D721Med (cell line): ENCODE measurements around the gene NFILZ.

Experiments used
- DNase-seq: peaks from one replicate; pipeline ENCODE4 v3.0.0; 2011; ENCODE audit warnings: low spot score; ENCODE audit not compliant: insufficient read length
- FAIRE-seq: peaks from 2 replicates; lab custom pipeline; 2011; peaks lifted over from hg19 to GRCh38; lab: Jason Lieb, UNC
- TF ChIP-seq, protein P1 (sequence below): IDR thresholded peaks from 2 replicates; pipeline ENCODE4 v1.5.1; 2012; ENCODE audit warnings: mild to moderate bottlenecking, control low read depth; ENCODE audit not compliant: insufficient read depth; ENCODE audit errors: missing control alignments

The NFILZ gene

GRCh38 chr19:8642561-8642960, 12.1 kb downstream of the NFILZ start:
- FAIRE-seq (no peak), DNase-seq (no peak)
- TF ChIP-seq, protein P1, sequence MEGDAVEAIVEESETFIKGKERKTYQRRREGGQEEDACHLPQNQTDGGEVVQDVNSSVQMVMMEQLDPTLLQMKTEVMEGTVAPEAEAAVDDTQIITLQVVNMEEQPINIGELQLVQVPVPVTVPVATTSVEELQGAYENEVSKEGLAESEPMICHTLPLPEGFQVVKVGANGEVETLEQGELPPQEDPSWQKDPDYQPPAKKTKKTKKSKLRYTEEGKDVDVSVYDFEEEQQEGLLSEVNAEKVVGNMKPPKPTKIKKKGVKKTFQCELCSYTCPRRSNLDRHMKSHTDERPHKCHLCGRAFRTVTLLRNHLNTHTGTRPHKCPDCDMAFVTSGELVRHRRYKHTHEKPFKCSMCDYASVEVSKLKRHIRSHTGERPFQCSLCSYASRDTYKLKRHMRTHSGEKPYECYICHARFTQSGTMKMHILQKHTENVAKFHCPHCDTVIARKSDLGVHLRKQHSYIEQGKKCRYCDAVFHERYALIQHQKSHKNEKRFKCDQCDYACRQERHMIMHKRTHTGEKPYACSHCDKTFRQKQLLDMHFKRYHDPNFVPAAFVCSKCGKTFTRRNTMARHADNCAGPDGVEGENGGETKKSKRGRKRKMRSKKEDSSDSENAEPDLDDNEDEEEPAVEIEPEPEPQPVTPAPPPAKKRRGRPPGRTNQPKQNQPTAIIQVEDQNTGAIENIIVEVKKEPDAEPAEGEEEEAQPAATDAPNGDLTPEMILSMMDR: no peak

- no peak for FAIRE-seq
- TF ChIP-seq, protein P1: no peak
- DNase-seq: no peak
These were observed 13.6 kb downstream of the NFILZ start for GRCh38 chr19:8643860-8644653.

- DNase-seq (no peak), FAIRE-seq (no peak)
- TF ChIP-seq, protein P1: no peak
These were observed 17.8 kb downstream of the NFILZ start for GRCh38 chr19:8648240-8648639.

- FAIRE-seq (no peak), DNase-seq (peak; percentile 56)
- TF ChIP-seq, protein P1: peak; percentile 83
These were observed 24.3 kb downstream of the NFILZ start for GRCh38 chr19:8654591-8655339.

DNA sequence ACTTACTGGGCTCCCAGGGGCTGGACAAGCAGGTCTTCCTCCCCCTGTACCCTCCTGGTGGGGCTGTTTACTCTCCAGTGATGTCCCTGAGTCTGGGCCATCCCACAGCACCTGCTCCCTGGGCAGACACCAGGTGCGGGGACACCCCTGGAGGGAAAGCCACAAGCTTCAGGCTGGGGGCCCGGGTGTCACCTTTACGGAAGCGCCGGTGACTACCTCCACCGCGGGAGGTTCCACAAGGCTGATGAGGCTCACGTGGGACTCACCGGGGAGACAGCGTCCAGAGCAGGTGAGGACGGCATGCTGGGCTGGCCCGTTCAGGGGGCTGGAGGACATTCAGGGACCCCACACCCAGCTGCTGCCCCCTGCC, 24.9 kb downstream of the NFILZ start:
- TF ChIP-seq, protein P1: no peak
- FAIRE-seq (no peak), DNase-seq (no peak)

- TF ChIP-seq, protein P1: no peak
- DNase-seq (no peak), FAIRE-seq (no peak)
These were observed 27.4 kb downstream of the NFILZ start for GRCh38 chr19:8657869-8658268.

- FAIRE-seq: no peak
- no peak for DNase-seq
- TF ChIP-seq, protein P1: no peak
These were observed 29.5 kb downstream of the NFILZ start for GRCh38 chr19:8659905-8660304.
